Prostate gland (tissue), 2 donors: ENCODE data around the gene EFR3B.

Experiments
- CTCF ChIP-seq, 4 experiments: fragments of 200-600 bp in 2 of 4; fragments of 450-650 bp in 2 of 4; sonication (generic) in 2 of 4; IDR thresholded peaks; 1 replicate in 3 of 4; 2 replicates in 1 of 4; pipeline ENCODE4 v1.5.1; 2016 to 2019; ENCODE audit warnings: antibody characterized with exemption in 4 of 4, mild to moderate bottlenecking in 2 of 4, moderate library complexity in 2 of 4
- POLR2AphosphoS5 ChIP-seq: sonication (generic); formaldehyde crosslinking; IDR thresholded peaks from one replicate; pipeline ENCODE4 v1.6.1; 2017; ENCODE audit warnings: antibody characterized with exemption

GRCh38 chr2:25079050-25079635 lies 37.3 kb downstream of the EFR3B start:
- TF ChIP-seq CTCF (IDR thresholded peaks at IDR 0.05) (no peak), POLR2AphosphoS5 (no peak)
